Activated CD4-positive, alpha-beta T cell treated with anti-CD3 and anti-CD28 coated beads, Interleukin-2, amount 50 U/mL, for 1 hour (primary cell): Measurements from ENCODE around the gene CDH4.

Source experiments
- DNase-seq: peaks from one replicate; pipeline ENCODE4 v3.0.0-alpha.2; 2020

Gene CDH4

GRCh38 chr20:61543931-61544745 lies 292.1 kb downstream of the CDH4 start:
- no peak for DNase-seq

- no peak for DNase-seq
Measured at GRCh38 chr20:61544910-61545889, 293.1 kb downstream of the CDH4 start.

- no peak for DNase-seq
Measured at GRCh38 chr20:61546641-61547040, 294.6 kb downstream of the CDH4 start.

GRCh38 chr20:61548069-61548468 lies 296.0 kb downstream of the CDH4 start:
- no peak for DNase-seq

- DNase-seq, result no peak
Measured at GRCh38 chr20:61549865-61550264, 297.8 kb downstream of the CDH4 start.

GRCh38 chr20:61551401-61551800 lies 299.3 kb downstream of the CDH4 start:
- no peak for DNase-seq

GRCh38 chr20:61554617-61555016 lies 302.6 kb downstream of the CDH4 start:
- DNase-seq, result no peak

- DNase-seq, result no peak
Measured at GRCh38 chr20:61555566-61555965, 303.5 kb downstream of the CDH4 start.

- DNase-seq, result no peak
Measured at GRCh38 chr20:61556111-61556510, 304.1 kb downstream of the CDH4 start.

- DNase-seq, result no peak
Measured at GRCh38 chr20:61556673-61557072, 304.6 kb downstream of the CDH4 start.

- no peak for DNase-seq
Measured at GRCh38 chr20:61557621-61558020, 305.6 kb downstream of the CDH4 start.

GRCh38 chr20:61558726-61559125 lies 306.7 kb downstream of the CDH4 start:
- DNase-seq, result no peak

- no peak for DNase-seq
Measured at GRCh38 chr20:61559706-61560315, 307.8 kb downstream of the CDH4 start.

- DNase-seq, result no peak
Measured at GRCh38 chr20:61560361-61560853, 308.3 kb downstream of the CDH4 start.

- no peak for DNase-seq
Measured at GRCh38 chr20:61561111-61561830, 309.2 kb downstream of the CDH4 start.

GRCh38 chr20:61562491-61562890 lies 310.4 kb downstream of the CDH4 start:
- DNase-seq, result no peak

GRCh38 chr20:61562897-61563504 lies 310.9 kb downstream of the CDH4 start:
- DNase-seq, result no peak

GRCh38 chr20:61564628-61565027 lies 312.6 kb downstream of the CDH4 start:
- DNase-seq, result no peak

- no peak for DNase-seq
Measured at GRCh38 chr20:61565791-61566190, 313.7 kb downstream of the CDH4 start.

GRCh38 chr20:61566691-61567090 lies 314.6 kb downstream of the CDH4 start:
- DNase-seq, result no peak

- DNase-seq, result no peak
Measured at GRCh38 chr20:61567204-61567603, 315.1 kb downstream of the CDH4 start.

GRCh38 chr20:61569825-61570224 lies 317.8 kb downstream of the CDH4 start:
- DNase-seq, result no peak
